Gastrocnemius medialis (tissue), 4 donors: ENCODE results near the gene IGSF9B. TPM values are rescaled to one million over a fixed set of nuclear protein-coding genes. Genes with fewer than 3 reads are reported as not detected.

Experiments
- ATAC-seq, 2 donors: fragments of 150-250 bp; one replicate each; pipeline ENCODE4 v1.9.1; 2016
- DNase-seq, 2 donors: peaks; one replicate each; pipeline ENCODE4 v3.0.0-alpha.2; 2019
- H3K27ac ChIP-seq, 4 donors: fragments of 200-600 bp; sonication (generic); 1 replicate in 1 of 4; 2 replicates in 3 of 4; pipeline ENCODE4 v1.5.1; 2016 to 2018; ENCODE audit warnings: mild to moderate bottlenecking in 2 of 4, moderate library complexity in 1 of 4
- H3K27me3 ChIP-seq, 3 donors: fragments of 200-600 bp; sonication (generic) in 2 of 3; 1 replicate in 1 of 3; 2 replicates in 2 of 3; pipeline versions ENCODE4 v1.5.1 to v1.6.0; 2016 to 2019; ENCODE audit warnings: mild to moderate bottlenecking in 1 of 3, moderate library complexity in 1 of 3
- H3K36me3 ChIP-seq, 2 donors: fragments of 200-600 bp; sonication (generic) in 1 of 2; one replicate each; pipeline ENCODE4 v1.5.1; 2017 to 2018
- H3K4me1 ChIP-seq, 2 donors: fragments of 200-600 bp; sonication (generic) in 1 of 2; one replicate each; pipeline ENCODE4 v1.5.1; 2016 to 2017; ENCODE audit warnings: mild to moderate bottlenecking in 2 of 2
- H3K4me3 ChIP-seq, 4 donors: fragments of 200-600 bp; sonication (generic) in 3 of 4; 1 replicate in 1 of 4; 2 replicates in 3 of 4; pipeline ENCODE4 v1.5.1; 2016 to 2019; ENCODE audit warnings: mild to moderate bottlenecking in 2 of 4
- H3K9me3 ChIP-seq, 3 donors: fragments of 200-600 bp; sonication (generic) in 2 of 3; 1 replicate in 1 of 3; 2 replicates in 2 of 3; pipeline ENCODE4 v1.5.1; 2016 to 2019
- CTCF ChIP-seq, 5 experiments: fragments of 450-650 bp in 3 of 5; fragments of 200-600 bp in 2 of 5; sonication (generic) in 2 of 5; IDR thresholded peaks in 4 of 5; conservative IDR thresholded peaks in 1 of 5; 1 replicate in 4 of 5; 2 replicates in 1 of 5; pipeline ENCODE4 v1.5.1; 2016 to 2019; ENCODE audit warnings: antibody characterized with exemption in 5 of 5, mild to moderate bottlenecking in 3 of 5, moderate library complexity in 3 of 5
- POLR2A ChIP-seq, 2 donors: fragments of 450-650 bp; IDR thresholded peaks; one replicate each; pipeline ENCODE4 v1.6.1; 2017; ENCODE audit warnings: antibody characterized with exemption in 2 of 2, mild to moderate bottlenecking in 2 of 2, moderate library complexity in 2 of 2
- in situ Hi-C, 4 donors: fragments of 200-750 bp; cut with MboI; loops; one replicate each; pipeline versions ENCODE4 v1.15.0 to v1.8.0; 2017; ENCODE audit warnings: low sequenced_read_pairs in 4 of 4
- intact Hi-C: fragments of 100-400 bp; cut with DNase I; formaldehyde crosslinking; loops from one replicate; pipeline ENCODE4 v1.15.1; 2023; ENCODE audit warnings: low total_unique reads
- total RNA-seq, 4 donors: library from RNA; depleted of rRNA; stranded (reverse); fragments of >200 nt; gene quantifications; one replicate each; pipeline versions ENCODE4 v1.1.0 to v1.2.3, GENCODE V29; 2016

IGSF9B gene
- total RNA-seq, 4 donors from 2014 or later, result 0.07 to 2.5 (median 1.4) TPM

- Histone ChIP-seq H3K4me3 (no peak overlapping the region), H3K4me1 (no peaks in the 10 kb centered on the region), H3K9me3 (no peaks in the 10 kb centered on the region), H3K36me3 (no peaks in the 10 kb centered on the region), H3K27ac (no peak overlapping the region), H3K27me3 (no peaks in the 10 kb centered on the region)
- no peak for TF ChIP-seq CTCF (IDR thresholded peaks at IDR 0.05 in 4 of 5, conservative IDR thresholded peaks at IDR 0.05 in 1 of 5)
- no peak for TF ChIP-seq POLR2A (IDR thresholded peaks at IDR 0.05)
- in situ Hi-C loops (no loop called here), intact Hi-C loops (no loop called here)
- no peak for ATAC-seq
- DNase-seq, result no peak
Measured at GRCh38 chr11:133892126-133892525, 64.6 kb downstream of the IGSF9B start.

- intact Hi-C loops (no loop called here), in situ Hi-C loops (no loop called here)
- no peaks in the 10 kb centered on the region for H3K36me3 ChIP-seq
- DNase-seq (no peak), ATAC-seq (no peak)
- H3K27me3 ChIP-seq, result no peaks in the 10 kb centered on the region
- H3K27ac ChIP-seq, result no peak overlapping the region
- H3K9me3 ChIP-seq, result no peaks in the 10 kb centered on the region
- H3K4me1 ChIP-seq, result no peaks in the 10 kb centered on the region
- TF ChIP-seq CTCF (IDR thresholded peaks at IDR 0.05 in 4 of 5, conservative IDR thresholded peaks at IDR 0.05 in 1 of 5) (no peak), POLR2A (IDR thresholded peaks at IDR 0.05) (no peak)
- no peak overlapping the region for H3K4me3 ChIP-seq
Measured at GRCh38 chr11:133889893-133890292, 66.9 kb downstream of the IGSF9B start.

GRCh38 chr11:133889188-133889587 lies 67.6 kb downstream of the IGSF9B start:
- DNase-seq (no peak), ATAC-seq (no peak)
- Histone ChIP-seq H3K4me3 (no peak overlapping the region), H3K4me1 (no peaks in the 10 kb centered on the region), H3K27ac (no peak overlapping the region), H3K9me3 (no peaks in the 10 kb centered on the region), H3K36me3 (no peaks in the 10 kb centered on the region), H3K27me3 (no peaks in the 10 kb centered on the region)
- intact Hi-C loops (no loop called here), in situ Hi-C loops (no loop called here)
- no peak for TF ChIP-seq CTCF (IDR thresholded peaks at IDR 0.05 in 4 of 5, conservative IDR thresholded peaks at IDR 0.05 in 1 of 5)

- no peak for ATAC-seq
- DNase-seq, result no peak
- Histone ChIP-seq H3K27ac (no peak overlapping the region), H3K27me3 (no peaks in the 10 kb centered on the region), H3K36me3 (no peaks in the 10 kb centered on the region), H3K4me3 (no peak overlapping the region), H3K9me3 (no peaks in the 10 kb centered on the region), H3K4me1 (no peaks in the 10 kb centered on the region)
- TF ChIP-seq CTCF (IDR thresholded peaks at IDR 0.05 in 4 of 5, conservative IDR thresholded peaks at IDR 0.05 in 1 of 5) (no peak), POLR2A (IDR thresholded peaks at IDR 0.05) (no peak)
- intact Hi-C loops, result no loop called here
- in situ Hi-C loops, result no loop called here
Measured at GRCh38 chr11:133887692-133888332, 69.0 kb downstream of the IGSF9B start.

- Histone ChIP-seq H3K9me3 (no peaks in the 10 kb centered on the region), H3K36me3 (no peaks in the 10 kb centered on the region), H3K4me3 (no peak overlapping the region), H3K4me1 (no peaks in the 10 kb centered on the region), H3K27me3 (no peaks in the 10 kb centered on the region), H3K27ac (no peak overlapping the region)
- in situ Hi-C loops (no loop called here), intact Hi-C loops (no loop called here)
- ATAC-seq, result no peak
- DNase-seq, result no peak
- TF ChIP-seq POLR2A (IDR thresholded peaks at IDR 0.05), result no peak
- no peak for TF ChIP-seq CTCF (IDR thresholded peaks at IDR 0.05 in 4 of 5, conservative IDR thresholded peaks at IDR 0.05 in 1 of 5)
Measured at GRCh38 chr11:133886029-133886428, 70.7 kb downstream of the IGSF9B start.
